ENCODE data around the gene CFAP251. TPM values are rescaled to one million over a fixed set of nuclear protein-coding genes. Genes with fewer than 3 reads are reported as not detected.

The CFAP251 gene
- total and polyA plus RNA-seq, 10 of the 15 experiments (the other 5 are each of a cell fraction or from before 2014, with no cell fraction given): 0.10 to 0.97 (median 0.64) TPM

GRCh38 chr12:122012184-122012583 is 93.8 kb downstream of the CFAP251 start:
- H3K79me2 ChIP-seq (ENCODE audit: control insufficient read depth, insufficient read depth, low read length): no peaks in the 10 kb centered on the region
- DNase-seq (ENCODE audit: low read depth, low spot score): no peak
- no peak overlapping the region for H2AFZ ChIP-seq (ENCODE audit: control insufficient read depth, low read depth, low read length)
- FAIRE-seq: no peak
- ATAC-seq: no peak
- H3K9me3 ChIP-seq (replicated peaks; ENCODE audit: control insufficient read depth, insufficient read depth, low read length): no peaks in the 10 kb centered on the region; the same call in 2 of the 3 replicates
- SMC1A ChIA-PET (ENCODE audit: uncharacterized antibody, unreplicated experiment): no interaction called here
- no peak overlapping the region for H3K4me3 ChIP-seq
- CTCF ChIA-PET: no interaction called here
- H3K36me3 ChIP-seq (ENCODE audit: control insufficient read depth in 2 of 2, insufficient read depth in 2 of 2, low read length in 1 of 2): no peaks in the 10 kb centered on the region
- peaks cover 0 to 4% of the 10 kb centered on the region in 2 experiments; a peak in 2 of 4 replicates for H3K27me3 ChIP-seq (replicated peaks in 1 of 2; ENCODE audit: control insufficient read depth in 2 of 2, insufficient read depth in 2 of 2, low read length in 1 of 2)
- in situ Hi-C loops (cut with MboI) (no loop called here), intact Hi-C loops (cut with micrococcal nuclease; ENCODE audit: unreplicated experiment) (no loop called here)
- WGBS (ENCODE audit: insufficient coverage, insufficient replicate concordance, low lambda C conversion rate, missing lambda C conversion rate): 86% methylated on average over 6 of the region's 6 CpGs
- BruUV-seq (replicated peaks): no TSS peak
- H4K20me1 ChIP-seq (ENCODE audit: control insufficient read depth, insufficient read depth): no peaks in the 10 kb centered on the region
- H3K27ac ChIP-seq (ENCODE audit: control insufficient read depth, insufficient read depth): no peak overlapping the region
- H3K4me1 ChIP-seq (ENCODE audit: control insufficient read depth, insufficient read depth, low read length): peaks cover 12% of the 10 kb centered on the region; the same call in 1 of the 2 replicates
- no peak overlapping the region for H3K9ac ChIP-seq (ENCODE audit: control insufficient read depth, insufficient read depth, low read length)
- POLR2A ChIA-PET: no interaction called here
- RAD21 ChIA-PET (ENCODE audit: unreplicated experiment): no interaction called here
- H3K4me2 ChIP-seq (ENCODE audit: control insufficient read depth, insufficient read depth): no peak overlapping the region
- no peak for TF ChIP-seq NRF1 (conservative IDR thresholded peaks at IDR 0.05; ENCODE audit: low read depth, low read length)
- no peak for TF ChIP-seq NFYA (IDR thresholded peaks at IDR 0.05; ENCODE audit: borderline replicate concordance, low read depth, low read length)
- TF ChIP-seq, protein P1, sequence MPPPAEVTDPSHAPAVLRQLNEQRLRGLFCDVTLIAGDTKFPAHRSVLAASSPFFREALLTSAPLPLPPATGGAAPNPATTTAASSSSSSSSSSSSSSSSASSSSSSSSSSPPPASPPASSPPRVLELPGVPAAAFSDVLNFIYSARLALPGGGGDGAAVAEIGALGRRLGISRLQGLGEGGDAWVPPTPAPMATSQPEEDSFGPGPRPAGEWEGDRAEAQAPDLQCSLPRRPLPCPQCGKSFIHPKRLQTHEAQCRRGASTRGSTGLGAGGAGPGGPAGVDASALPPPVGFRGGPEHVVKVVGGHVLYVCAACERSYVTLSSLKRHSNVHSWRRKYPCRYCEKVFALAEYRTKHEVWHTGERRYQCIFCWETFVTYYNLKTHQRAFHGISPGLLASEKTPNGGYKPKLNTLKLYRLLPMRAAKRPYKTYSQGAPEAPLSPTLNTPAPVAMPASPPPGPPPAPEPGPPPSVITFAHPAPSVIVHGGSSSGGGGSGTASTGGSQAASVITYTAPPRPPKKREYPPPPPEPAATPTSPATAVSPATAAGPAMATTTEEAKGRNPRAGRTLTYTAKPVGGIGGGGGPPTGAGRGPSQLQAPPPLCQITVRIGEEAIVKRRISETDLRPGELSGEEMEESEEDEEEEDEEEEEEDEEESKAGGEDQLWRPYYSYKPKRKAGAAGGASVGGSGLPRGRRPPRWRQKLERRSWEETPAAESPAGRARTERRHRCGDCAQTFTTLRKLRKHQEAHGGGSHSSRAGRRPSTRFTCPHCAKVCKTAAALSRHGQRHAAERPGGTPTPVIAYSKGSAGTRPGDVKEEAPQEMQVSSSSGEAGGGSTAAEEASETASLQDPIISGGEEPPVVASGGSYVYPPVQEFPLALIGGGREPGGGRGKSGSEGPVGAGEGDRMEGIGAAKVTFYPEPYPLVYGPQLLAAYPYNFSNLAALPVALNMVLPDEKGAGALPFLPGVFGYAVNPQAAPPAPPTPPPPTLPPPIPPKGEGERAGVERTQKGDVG (CRISPR knock-in tag; IDR thresholded peaks at IDR 0.05): no peak
- TF ChIP-seq, protein P2, sequence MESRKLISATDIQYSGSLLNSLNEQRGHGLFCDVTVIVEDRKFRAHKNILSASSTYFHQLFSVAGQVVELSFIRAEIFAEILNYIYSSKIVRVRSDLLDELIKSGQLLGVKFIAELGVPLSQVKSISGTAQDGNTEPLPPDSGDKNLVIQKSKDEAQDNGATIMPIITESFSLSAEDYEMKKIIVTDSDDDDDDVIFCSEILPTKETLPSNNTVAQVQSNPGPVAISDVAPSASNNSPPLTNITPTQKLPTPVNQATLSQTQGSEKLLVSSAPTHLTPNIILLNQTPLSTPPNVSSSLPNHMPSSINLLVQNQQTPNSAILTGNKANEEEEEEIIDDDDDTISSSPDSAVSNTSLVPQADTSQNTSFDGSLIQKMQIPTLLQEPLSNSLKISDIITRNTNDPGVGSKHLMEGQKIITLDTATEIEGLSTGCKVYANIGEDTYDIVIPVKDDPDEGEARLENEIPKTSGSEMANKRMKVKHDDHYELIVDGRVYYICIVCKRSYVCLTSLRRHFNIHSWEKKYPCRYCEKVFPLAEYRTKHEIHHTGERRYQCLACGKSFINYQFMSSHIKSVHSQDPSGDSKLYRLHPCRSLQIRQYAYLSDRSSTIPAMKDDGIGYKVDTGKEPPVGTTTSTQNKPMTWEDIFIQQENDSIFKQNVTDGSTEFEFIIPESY (IDR thresholded peaks at IDR 0.05): no peak
- no peak for TF ChIP-seq E2F8 (IDR thresholded peaks at IDR 0.05; ENCODE audit: low read depth, partially characterized antibody)
- no peak for TF ChIP-seq FOS (IDR thresholded peaks at IDR 0.05; ENCODE audit: borderline replicate concordance, extremely low read depth, insufficient read length)
- no peak for TF ChIP-seq SMAD1 (IDR thresholded peaks at IDR 0.05; ENCODE audit: low read depth, partially characterized antibody)
- no peak for TF ChIP-seq SPI1 (IDR thresholded peaks at IDR 0.05; ENCODE audit: borderline replicate concordance, insufficient read depth, low read depth, low read length)
- no peak for TF ChIP-seq CUX1 (IDR thresholded peaks at IDR 0.05; ENCODE audit: insufficient replicate concordance, low read depth, low read length)
- no peak for TF ChIP-seq LARP7 (IDR thresholded peaks at IDR 0.05)

All from GM12878 (cell line).